Glomerular visceral epithelial cell (primary cell): Measurements from ENCODE around the gene DPH2.

Source experiments
- DNase-seq: peaks from one replicate; pipeline ENCODE4 v3.0.0-alpha.2; 2016; ENCODE audit errors: extremely low spot score

Gene DPH2

DNA sequence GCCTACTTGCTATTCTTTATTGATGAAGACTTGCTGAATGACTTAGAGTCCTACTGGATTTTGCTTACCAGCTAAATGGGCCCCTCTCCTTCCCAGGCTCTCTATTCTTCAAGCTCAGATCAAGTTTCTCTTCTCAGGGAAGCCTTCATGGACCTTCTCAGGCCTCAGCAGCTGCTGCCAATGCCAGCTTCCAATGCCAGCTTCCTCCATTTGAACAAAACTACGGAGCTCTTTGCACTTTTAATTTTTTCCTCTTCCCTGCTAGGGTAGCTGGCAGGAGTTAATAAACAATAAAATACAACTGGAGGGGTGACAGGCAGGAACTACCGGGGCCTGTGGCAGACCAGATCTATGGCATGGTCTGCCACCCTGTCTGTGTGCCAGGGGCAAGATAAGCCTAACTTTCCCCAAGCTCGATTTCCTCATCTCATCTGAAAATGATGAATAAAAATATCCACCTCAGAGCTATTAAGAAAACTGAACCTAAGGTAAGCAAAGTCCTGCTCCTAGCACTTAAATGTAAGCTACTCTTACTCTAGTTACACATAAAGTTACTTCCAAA is 24.1 kb upstream of the DPH2 start:
- DNase-seq = no peak

DNA sequence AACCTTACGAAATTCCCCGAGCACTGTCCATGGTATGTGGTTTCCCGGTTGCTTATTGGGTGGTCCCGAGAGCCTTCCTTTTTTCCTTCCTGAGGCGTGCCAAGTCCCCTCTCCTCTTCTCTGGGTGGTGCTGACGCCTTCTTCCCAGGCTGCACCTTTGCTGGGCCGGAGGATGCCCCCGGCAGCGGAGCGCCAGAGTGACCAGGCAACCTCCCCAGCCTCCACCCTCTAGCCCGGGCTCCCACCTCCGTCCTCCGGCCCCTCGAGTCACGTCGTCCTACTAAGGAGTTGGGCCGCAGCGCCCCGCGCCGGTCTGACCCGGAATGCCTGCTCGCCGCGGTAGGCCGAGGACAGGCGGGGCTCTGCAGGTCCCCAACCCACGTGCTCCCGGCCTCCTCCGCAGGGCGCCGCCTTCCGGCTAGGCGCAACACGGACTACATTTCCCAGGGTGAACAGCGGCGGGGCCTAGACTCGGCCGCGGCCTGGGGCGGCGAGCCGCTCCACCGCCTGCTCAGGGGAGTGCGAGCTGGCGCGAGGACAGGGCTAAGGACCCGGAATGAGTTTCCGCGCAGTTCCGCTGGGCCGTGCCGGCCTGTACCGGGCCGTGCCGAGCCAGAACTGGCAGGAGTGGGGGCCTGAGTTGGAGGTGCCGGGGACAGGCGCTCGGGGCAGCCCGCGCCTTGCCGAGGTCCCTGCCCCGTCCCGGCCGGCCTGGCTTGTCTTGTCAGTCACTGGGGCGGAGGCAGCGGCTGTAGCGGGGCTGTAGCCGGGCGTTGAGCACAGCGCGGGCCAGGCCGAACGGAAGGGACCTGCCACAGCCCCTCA is 23.4 kb upstream of the DPH2 start, which contains the start of gene IPO13:
IPO13 (plus strand) TSS at position 715 of the 825 bp plus-strand sequence. CDS start 651 bp downstream, outside the sequence.
- peak; percentile 96 for DNase-seq

DNA sequence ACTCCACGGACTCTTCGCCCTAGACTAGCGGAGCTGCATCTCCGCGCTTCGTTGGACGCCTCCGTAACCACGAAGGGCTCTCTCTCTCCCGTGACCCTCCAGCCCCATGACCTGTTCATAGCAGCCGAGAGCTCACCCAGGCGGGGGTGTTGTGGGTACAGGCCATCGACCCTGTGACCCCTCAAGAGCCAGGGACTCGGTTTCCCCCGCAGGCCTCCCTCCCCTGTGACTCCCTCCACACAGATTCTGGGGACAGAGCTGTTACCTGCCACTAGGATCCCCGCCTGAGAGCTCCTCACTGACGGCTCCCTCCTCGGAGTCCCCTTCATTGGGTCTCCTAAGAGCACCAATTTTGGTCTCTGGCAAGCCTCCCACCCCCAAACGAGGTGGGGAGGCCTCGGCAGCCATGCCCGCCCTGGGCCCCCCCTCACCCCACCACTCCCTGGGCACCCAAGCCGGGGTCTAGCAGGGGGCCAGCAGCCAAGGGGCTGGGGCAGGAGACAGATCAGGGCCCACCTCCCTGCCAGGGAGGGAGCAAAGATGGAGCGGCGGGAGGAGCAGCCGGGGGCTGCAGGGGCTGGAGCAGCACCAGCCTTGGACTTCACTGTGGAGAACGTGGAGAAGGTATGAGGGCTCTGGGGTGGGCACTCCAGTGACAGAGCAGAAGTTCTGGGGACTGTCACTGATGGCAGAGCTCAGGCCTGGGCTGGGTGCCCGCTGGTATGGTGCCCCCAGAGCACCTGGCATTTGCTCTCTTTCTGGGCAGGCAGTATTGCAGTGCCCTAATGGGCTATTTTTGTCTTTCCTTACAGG is 22.5 kb upstream of the DPH2 start:
- DNase-seq = no peak

DNA sequence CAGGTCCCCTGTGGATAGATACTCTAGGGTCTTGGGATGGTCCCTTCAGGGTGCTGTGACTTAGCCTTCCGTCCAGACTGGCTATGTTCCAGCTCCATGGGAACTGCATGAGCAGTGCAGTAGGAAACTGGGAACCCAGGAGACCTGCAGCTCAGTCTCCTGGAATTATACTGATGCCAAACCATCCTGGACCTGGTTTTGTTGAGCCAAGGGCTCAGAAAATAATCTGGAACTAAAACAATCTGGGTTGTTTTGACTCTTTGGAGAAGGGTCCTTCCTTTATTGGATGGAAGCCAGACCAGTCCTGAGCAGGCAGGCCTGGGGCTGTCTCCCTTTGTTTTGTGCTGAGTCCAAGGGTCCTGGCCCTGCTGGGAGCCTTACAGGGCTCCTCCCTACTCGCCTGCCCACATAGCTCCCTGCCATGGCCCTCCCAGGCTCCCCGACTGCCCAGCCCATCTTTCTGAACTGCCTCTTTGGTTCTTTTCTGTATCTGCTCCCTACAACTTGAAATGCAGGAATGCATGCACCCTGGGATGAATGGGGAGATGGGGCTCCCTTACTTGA is 21.9 kb upstream of the DPH2 start:
- DNase-seq = no peak

DNA sequence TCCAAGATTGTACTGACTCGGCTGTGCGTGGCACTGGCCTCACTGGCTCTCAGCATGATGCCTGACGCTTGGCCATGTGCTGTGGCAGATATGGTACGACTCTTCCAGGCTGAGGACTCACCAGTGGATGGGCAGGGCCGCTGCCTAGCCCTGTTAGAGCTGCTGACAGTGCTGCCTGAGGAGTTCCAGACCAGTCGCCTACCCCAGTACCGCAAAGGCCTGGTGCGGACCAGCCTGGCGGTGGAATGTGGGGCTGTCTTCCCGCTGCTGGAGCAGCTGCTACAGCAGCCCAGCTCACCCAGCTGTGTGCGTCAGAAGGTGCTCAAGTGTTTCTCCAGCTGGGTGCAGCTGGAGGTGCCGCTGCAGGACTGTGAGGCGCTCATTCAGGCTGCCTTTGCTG is 20.1 kb upstream of the DPH2 start:
- DNase-seq = no peak

DNA sequence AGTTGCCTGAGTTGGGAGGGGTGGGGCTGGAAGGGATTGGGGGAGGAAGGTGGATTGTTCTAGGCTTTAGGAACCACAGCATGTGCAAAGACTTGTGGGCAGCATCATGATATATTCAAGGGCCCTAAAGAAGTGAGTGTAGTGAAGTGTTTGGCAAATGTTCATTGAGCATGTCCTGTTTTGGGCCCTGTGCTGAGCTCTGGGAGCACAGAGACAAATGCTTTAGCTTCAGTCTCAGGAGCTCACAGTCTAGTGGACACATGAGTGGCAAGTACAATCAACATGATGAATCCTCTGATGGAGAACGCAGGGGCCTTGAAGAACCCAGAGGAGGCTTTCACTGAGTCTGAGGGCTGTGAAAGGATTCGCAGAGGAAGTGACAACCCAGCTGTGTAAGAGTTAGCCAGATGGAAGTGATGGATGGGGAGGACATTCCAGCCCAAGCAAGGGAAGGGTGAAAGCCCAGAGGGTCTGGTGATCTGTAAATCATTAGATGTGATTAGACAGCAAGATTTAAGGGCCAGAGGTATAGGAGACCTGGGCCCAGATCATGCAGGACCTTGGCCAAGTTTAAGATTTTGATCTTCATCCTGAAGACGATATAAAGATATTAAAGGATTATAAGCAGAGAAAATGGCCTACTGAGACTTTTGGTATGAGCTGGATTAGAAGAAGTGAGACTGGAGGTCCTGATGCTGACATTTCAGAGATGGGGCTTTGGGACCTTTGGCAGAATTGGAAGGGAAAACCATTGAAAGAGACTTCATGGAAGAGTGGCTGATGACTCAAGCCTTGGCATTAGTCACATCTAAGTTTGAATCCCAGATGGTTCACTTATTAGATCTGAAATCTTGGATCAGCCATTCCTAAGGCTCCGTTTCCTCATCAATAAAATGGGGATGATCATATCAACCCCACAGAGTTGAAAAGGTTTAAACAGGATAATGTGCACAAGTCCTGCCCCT is 18.5 kb upstream of the DPH2 start:
- DNase-seq = peak; percentile 52

DNA sequence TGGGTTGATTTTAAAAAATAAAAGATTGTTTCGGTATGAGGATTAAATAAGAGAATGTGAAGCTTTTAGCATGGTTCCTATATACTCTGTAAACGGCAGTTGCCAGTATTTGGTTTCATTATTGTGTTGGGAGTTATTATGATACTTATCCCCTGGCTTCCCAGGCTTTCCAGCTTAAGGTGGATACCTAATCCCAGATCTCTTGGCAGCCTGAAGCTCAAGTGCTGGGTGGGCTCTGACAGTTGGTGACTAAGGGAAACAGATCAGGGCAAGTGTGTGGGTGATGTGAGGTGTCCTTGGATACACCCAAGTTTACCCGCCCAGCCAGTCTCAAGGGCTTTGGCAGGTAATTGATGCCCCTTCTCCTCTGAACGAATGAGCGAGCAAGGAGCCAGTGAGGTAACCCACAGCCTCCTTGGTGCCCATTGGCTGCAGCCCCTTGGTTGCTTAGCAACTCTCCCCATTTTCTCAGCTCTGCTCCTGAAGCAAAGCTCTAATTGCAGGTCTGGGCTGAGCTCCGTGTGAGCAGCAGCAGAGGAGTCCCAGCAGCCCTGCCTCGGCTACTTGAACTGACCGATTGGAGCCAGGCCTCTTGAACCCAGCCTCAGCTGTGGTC is 17.0 kb upstream of the DPH2 start:
- DNase-seq = no peak

DNA sequence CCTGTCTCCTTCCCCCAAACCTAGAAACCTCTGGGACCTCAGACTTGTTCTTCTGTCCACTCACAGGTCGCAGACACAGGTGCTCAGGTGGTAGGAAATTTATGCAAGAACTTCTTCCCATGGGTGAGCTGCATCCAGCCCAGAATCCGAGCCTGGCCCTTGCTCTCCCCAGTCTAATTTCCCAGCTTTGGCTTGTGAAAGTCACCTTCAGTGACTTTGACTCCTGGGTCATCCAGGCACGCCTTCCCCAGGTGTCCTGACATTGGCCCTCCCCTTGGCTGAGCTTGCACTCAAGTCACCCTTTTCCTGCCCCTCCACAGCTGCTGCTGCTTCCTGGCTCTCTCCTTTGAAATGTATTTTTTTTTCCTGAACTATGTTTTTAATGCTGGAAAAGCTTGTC is 16.4 kb upstream of the DPH2 start:
- no peak for DNase-seq

DNA sequence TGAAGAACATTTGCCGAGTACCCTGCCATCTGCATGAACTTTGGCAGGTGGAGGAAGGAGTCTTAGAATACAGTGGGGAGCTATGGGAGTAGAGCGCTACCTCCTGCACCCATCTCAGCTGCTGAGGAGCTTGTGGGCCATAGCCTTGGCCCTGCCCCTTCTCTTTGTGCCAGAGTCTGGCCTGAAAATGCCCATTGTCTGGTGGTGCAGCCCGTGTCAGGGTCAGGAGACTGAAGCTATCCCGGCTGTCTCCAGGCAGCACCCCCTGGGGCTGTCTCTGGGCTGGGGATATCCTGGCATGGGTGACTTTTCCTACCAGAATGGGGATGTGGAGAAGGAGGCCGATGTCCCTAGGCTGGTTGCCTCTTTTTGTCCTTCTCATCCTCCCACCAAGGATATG is 15.8 kb upstream of the DPH2 start:
- DNase-seq = no peak

DNA sequence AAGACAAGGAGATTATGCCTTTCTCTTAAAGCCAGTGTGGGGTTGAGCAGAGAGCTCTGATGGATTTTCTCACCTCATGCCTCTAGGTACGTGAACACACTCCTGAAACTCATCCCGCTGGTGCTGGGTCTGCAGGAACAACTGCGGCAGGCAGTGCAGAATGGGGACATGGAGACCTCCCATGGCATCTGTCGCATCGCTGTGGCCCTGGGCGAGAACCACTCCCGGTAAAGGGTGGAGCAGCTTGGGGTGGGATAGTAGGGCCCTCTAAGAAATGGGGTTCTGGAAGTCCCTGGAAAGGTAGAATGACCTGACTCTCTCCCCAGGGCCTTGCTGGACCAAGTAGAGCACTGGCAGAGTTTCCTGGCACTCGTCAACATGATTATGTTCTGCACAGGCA is 13.6 kb upstream of the DPH2 start:
- DNase-seq = no peak

DNA sequence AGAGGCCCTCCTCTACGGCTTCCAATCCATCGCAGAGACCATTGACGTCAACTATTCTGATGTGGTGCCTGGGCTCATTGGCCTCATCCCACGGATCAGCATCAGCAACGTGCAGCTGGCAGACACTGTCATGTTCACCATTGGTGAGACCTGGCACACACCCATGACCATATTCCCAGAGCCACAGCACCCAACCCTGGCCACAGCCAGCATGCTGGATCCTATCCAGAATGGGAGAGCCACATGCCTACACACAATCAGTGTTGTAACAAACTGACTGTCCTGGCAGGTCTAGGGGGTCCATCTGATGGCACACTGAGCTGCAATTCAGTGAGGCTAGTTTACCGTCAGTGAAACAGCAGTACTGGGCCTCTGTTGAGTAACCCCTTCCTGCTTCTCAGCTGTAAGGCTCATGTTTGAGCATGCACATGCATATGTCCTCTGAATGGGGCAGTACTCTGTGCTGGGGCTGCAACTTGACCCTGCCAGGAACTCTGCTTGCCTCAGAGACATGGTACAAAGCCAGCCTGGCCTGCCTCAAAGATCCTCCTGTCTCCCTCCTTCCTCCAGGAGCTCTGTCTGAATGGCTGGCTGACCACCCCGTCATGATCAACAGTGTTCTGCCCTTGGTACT is 12.3 kb upstream of the DPH2 start:
- no peak for DNase-seq

DNA sequence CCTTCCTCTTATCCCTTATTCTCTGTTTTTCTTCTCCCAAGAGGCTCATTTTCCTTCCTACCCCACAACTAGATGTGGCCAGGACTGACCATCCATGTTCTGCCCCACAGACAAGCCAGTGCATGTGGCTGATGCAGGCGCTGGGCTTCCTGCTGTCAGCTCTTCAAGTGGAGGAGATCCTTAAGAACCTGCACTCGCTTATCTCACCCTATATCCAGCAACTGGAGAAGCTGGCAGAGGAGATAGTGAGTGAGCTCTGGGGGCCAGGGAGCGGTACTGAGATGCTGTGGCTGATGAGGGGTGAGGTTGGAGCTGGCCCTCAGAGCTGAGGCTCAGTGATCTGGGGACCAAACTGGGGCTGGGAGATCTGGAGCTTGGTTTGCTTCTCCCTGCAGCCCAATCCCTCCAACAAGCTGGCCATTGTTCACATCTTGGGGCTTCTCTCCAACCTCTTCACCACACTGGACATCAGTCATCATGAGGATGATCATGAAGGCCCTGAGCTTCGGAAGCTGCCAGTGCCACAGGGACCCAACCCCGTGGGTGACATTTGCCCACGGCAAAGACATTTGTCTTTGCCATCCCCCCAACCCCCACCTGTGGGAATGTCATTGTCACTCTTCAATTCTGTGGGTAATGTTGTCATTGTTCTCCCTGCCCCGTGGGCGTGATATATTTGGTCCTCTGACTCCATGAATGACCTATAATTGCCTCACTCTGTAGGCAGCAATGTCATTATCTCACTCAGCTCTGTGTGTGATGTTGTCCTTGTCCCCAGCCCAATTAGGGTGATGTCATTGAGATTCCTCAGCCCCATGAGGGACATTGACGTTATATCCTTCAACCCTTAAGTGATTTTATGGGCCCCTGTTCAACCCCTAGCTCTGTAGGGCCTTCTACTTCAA is 11.2 kb upstream of the DPH2 start:
- no peak for DNase-seq

DNA sequence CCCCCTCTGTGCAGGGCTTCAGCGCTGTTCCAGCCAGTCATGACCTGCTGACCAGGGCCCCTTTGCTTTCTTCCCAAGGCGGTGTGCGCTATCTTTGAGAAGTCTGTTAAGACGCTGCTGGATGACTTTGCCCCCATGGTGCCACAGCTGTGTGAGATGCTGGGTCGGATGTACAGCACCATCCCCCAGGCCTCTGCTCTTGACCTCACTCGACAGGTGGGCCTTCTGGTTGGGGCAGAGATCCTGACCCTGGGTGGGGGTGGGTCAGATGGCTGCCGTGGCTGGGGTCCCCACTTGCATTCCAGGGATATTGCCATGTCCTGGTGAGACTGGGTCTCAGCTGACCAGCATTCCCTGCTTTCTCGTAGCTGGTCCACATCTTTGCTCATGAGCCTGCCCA is 9.0 kb upstream of the DPH2 start:
- DNase-seq = no peak

DNA sequence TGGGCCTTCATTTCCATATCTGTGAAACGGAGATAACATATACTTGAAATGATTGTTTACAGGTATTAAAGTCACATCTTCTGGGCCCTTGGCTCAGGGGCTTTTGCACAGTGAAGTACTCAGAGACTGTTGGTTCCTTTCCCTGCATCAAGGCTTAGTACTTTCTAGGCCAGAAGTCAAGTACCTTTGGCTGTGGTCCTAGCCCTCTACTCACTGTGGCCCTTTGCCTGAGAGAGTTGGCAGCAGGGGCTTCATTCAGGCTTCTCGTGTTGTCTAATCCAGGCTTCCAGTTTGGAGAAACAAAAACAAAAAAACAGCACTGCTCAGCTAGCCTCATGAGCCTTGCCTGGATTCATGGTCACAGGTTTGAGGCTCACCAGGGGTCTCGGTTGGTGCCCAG is 8.1 kb upstream of the DPH2 start:
- DNase-seq = no peak

DNA sequence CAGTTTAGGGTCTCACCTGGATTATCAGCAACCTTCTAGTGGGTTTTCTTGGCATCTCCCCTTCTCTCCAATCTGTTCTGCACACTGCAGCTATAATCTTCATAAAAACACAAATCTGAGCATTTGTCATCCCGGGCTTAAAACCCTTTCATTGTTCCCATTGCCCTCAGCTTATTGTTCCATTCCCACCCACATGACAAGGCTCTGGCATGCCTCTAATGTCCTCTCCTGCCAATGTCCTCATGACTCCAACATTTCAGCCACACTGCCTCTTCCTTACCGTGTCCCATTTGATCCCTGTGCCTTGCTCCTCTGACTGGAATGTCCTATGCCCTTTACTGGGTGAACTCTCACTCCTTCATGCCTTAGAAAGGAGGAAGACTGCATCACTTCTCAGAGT is 7.5 kb upstream of the DPH2 start:
- no peak for DNase-seq

DNA sequence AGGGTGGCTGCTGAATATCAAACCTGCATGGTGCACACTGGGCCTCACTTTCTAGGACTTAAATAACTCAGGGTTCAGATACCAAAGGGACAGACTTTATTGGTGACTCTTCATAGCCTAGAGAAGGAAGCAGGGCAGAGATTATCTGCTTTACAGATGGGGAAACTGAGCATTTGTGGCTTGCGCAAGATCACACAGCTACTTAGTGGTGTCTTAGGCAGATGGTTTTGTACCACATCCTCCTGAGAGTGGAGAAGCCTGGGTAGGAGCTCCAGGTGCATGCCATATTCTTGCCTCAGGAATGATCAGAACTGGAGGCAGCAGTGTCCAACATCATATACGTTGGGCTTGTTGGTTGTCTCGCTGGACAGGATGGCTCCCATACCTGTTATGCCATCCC is 6.8 kb upstream of the DPH2 start:
- DNase-seq = no peak

DNA sequence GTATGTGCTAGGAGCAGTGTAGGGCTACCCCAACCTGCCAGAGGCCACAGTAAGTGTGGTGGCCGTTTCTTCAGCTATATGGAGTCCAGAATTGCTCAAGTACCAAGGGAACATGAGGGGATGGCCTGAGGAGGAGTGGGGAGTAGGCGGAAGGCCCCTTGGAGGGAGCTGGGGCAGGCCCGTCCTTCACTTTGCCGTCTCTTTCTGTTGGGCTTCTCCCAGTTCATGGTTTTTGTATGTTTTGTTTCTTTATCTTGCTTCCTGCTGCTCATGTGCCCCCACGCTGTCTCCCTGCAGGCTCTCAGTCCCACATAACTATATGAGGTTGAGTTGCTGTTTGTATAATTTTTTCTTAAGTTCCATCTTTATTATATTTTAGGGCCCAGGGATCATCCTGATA is 5.9 kb upstream of the DPH2 start:
- no peak for DNase-seq

DNA sequence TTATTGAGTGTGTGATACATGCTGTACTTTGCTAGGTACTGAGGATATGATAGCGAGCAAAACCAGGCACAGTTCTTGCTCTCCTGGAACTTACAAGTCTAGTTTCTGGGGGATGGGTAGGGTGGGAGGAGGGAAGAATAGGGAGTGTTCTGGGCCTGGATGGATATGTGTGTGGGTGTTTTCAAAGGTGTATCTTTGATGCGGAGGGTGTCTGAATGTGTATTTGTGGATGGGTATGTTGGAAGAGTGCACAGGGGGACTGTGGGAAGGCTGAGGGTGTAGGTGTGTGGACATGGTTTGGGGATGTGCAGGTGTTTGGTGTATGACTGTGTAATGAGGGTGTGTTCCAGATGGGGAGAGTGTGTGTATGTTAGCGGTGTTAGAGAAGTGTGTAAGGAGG is 4.5 kb upstream of the DPH2 start:
- no peak for DNase-seq

DNA sequence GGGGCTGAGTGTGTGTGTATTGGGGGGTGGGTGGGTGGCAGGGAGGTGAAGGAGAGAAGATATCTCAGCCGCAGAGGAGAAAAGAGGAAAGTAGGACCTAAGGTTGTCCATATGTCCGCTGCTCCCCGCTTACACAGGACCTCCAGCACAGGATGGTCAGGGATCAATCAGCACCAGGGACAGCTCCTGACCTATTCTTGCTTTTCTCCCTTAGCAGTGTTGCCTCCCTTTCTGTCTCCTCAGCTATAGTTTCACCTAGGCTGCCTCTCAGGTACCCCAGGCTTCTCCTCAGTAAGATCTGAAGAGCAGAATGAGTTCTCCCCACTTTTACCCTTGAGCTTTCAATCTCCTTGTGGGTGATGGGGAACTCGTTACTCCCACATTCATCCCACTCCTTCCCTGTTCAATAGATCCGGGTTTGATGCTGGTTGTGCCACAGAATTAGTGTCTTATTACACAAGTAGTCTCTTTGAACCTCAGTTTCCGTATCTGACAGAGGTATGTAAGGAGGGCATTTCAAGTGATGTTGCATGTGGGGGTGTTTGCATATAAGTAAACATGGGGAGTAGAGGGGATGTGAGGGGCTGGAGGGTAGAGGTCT is 1.4 kb upstream of the DPH2 start:
- no peak for DNase-seq
